Stimulated activated CD8-positive, alpha-beta memory T cell treated with anti-CD3 and anti-CD28 coated beads, Interleukin-7, amount 100 ng/mL, for 1 hour (primary cell): Measurements from ENCODE around the gene ZNF124.

Source experiments
- DNase-seq, 2 donors: peaks; one replicate each; pipeline ENCODE4 v3.0.0-alpha.2; 2020; ENCODE audit warnings: low read depth in 2 of 2

The ZNF124 gene

DNA sequence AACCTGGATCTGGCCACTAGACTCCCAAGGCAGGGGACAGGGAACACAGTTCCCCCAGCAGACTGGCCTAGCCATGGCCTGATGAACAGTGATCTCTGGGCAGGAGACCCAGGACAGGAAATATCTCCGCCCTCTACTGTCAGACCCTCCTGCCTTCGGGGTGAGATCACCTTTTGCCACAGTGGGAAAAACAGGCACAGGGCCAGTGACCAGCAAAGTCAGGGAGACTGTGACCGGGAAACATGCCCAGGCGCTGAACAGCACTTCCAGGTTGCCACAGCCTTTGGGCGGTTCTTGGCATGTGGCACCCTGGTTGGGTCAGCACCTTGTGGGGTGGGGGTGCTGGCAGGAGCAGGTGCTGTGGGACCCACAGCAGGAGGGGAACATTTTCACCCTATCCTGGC lies 58.7 kb downstream of the ZNF124 start:
- DNase-seq = no peak

DNA sequence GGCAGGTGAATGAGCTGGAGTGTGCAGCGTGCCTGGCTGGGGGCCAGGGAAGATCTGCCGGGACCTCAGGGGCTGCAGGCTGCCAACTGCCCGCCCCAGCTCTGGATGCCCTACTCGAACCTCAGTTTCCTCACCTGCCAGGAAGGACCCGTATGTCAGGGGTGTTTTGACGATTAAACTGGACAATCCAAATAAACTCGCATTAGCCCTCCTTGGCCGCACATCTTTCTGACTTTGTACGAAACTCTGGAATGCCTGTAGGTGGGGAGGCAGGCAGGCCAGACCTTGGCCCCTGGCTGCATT lies 59.4 kb downstream of the ZNF124 start:
- no peak for DNase-seq

DNA sequence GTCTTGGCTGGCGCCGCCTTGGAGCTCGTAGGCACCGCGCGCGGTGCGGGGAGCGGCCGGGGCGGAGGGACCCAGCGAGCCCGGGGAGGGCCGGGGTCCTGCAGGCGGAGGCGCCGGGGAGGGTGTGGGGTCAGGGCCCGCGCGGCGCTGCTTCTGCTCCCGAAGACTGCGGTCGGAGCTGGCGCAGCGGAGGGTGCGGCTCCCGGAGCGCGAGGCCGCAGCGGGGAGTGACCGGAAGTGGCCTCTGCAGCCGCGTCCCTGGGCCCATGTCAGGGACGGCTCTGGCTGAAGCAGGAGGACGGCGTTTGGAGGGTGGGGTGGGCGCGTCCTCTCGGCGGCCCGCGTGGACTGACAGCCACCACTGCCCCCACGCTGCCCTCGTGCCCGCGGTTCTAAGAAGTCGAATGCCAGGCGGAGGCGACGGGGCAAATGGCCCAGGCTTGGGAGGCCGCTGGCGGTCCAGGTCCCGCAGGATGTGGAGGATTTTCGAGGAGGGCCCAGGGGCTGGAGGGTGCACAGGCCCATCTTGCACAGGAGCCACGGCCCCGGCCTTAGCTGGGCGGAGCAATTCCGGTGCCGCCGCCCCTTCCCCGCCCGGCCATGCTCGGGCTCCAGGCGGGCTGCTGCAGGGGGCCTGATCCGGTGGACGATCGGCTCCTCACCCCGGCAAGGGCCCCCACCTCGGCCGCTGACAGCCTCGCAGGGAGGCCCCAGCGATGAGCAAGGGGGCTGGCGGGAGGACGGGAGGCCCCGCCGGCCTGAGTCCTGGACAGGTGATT lies 59.9 kb downstream of the ZNF124 start:
- DNase-seq = no peak

DNA sequence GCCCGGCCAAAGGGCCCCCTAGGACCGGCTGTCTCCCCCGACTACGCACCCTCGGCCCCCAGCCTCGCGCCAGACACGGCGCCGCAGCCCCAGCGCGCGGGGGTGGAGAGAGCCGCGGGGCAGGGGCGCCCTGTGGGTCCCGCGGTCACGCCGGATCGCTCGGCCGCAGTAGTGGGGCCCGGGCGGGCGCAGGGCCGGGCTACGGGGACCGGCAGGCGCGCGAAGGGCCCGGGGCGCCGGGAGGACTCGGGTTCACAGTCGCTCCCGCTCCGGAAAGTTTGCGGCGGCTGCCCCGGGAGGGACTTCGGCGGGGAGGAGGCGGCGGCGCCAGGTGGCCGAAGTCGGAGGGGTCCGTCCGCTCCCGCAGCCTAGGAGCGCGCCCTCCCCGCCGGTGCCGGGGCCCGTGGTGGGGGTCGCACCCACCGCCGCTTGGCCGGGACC lies 60.5 kb downstream of the ZNF124 start:
- no peak for DNase-seq

DNA sequence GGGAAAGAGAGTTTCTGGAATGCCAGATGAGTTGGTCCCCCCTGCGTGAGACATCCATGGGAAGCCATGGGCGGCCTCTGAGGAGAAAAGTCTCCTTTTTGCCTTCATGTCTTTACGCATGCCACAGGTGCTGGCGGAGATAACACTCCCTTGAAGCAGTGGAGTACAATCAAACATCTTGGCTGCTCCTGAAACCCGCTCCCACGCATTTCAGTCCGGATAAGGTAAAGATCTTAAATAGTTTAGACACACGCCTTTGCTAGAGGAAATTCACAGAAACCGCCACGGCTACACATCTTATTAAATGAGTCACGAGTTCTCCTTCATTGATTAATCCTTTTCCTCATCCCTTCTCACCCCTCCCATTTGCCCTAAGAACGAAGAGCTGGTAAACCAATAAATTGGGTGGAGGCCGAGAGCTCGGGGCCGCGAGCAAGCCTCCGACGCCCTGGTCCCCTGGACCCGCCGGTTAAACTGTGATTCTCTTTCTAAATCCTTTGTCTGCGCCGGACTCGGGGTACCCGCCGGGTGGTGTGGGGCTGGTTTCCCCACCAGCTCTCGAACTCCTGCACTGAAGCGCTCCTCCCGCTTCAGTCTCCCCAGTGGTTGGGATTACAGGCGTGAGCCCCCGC lies 61.1 kb downstream of the ZNF124 start:
- no peak for DNase-seq

DNA sequence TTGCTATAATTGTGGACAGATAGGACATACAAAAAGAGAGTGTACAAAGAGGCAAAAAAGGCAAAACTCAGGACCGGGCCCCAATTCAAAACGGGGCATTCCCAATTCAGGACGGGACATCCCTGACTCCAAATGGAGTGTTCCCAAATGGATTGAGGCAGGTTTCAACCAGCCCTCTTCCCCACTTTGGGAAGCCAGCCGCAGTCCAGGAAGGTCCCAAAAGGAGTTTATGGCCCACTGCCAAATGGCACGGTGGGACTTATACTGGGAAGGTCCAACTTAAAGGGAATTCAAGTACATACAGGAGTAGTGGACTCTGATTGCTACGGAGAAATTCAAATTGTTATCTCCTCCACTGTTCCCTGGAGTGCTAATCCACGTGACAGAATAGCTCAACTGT lies 64.1 kb downstream of the ZNF124 start:
- no peak for DNase-seq

DNA sequence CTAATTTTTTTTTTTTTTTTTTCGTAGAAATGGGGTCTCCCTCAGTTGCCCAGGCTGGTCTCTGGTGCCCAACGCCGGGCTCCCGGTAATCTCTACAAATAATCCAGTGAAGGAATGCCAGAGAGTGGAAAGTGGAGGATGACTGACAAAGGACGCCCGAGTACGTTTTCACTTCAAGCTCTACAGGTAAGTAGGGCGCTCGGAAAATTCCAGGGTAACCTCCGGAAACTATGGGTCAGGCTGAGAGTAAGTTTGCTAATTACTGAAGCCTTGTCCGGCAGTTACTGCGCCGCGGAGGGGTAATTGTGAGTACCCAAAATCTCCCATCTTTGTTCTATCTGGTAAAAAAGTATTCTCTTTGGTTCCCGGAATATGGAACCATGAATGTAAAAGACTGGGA lies 65.9 kb downstream of the ZNF124 start:
- DNase-seq = no peak
